Gastrocnemius medialis (tissue), 4 donors: Measurements from ENCODE around the gene RRAGB. TPM values are rescaled to one million over a fixed set of nuclear protein-coding genes. Genes with fewer than 3 reads are reported as not detected.

Experiments
- ATAC-seq, 2 donors: fragments of 150-250 bp; one replicate each; pipeline ENCODE4 v1.9.1; 2016
- DNase-seq, 2 donors: peaks; one replicate each; pipeline ENCODE4 v3.0.0-alpha.2; 2019
- H3K27ac ChIP-seq, 4 donors: fragments of 200-600 bp; sonication (generic); 1 replicate in 1 of 4; 2 replicates in 3 of 4; pipeline ENCODE4 v1.5.1; 2016 to 2018; ENCODE audit warnings: mild to moderate bottlenecking in 2 of 4, moderate library complexity in 1 of 4
- H3K27me3 ChIP-seq, 3 donors: fragments of 200-600 bp; sonication (generic) in 2 of 3; 1 replicate in 1 of 3; 2 replicates in 2 of 3; pipeline versions ENCODE4 v1.5.1 to v1.6.0; 2016 to 2019; ENCODE audit warnings: mild to moderate bottlenecking in 1 of 3, moderate library complexity in 1 of 3
- H3K36me3 ChIP-seq, 2 donors: fragments of 200-600 bp; sonication (generic) in 1 of 2; one replicate each; pipeline ENCODE4 v1.5.1; 2017 to 2018
- H3K4me1 ChIP-seq, 2 donors: fragments of 200-600 bp; sonication (generic) in 1 of 2; one replicate each; pipeline ENCODE4 v1.5.1; 2016 to 2017; ENCODE audit warnings: mild to moderate bottlenecking in 2 of 2
- H3K4me3 ChIP-seq, 4 donors: fragments of 200-600 bp; sonication (generic) in 3 of 4; 1 replicate in 1 of 4; 2 replicates in 3 of 4; pipeline ENCODE4 v1.5.1; 2016 to 2019; ENCODE audit warnings: mild to moderate bottlenecking in 2 of 4
- H3K9me3 ChIP-seq, 3 donors: fragments of 200-600 bp; sonication (generic) in 2 of 3; 1 replicate in 1 of 3; 2 replicates in 2 of 3; pipeline ENCODE4 v1.5.1; 2016 to 2019
- CTCF ChIP-seq, 5 experiments: fragments of 450-650 bp in 3 of 5; fragments of 200-600 bp in 2 of 5; sonication (generic) in 2 of 5; IDR thresholded peaks in 4 of 5; conservative IDR thresholded peaks in 1 of 5; 1 replicate in 4 of 5; 2 replicates in 1 of 5; pipeline ENCODE4 v1.5.1; 2016 to 2019; ENCODE audit warnings: antibody characterized with exemption in 5 of 5, mild to moderate bottlenecking in 3 of 5, moderate library complexity in 3 of 5
- POLR2A ChIP-seq, 2 donors: fragments of 450-650 bp; IDR thresholded peaks; one replicate each; pipeline ENCODE4 v1.6.1; 2017; ENCODE audit warnings: antibody characterized with exemption in 2 of 2, mild to moderate bottlenecking in 2 of 2, moderate library complexity in 2 of 2
- in situ Hi-C, 4 donors: fragments of 200-750 bp; cut with MboI; loops; one replicate each; pipeline versions ENCODE4 v1.15.0 to v1.8.0; 2017; ENCODE audit warnings: low sequenced_read_pairs in 4 of 4
- intact Hi-C: fragments of 100-400 bp; cut with DNase I; formaldehyde crosslinking; loops from one replicate; pipeline ENCODE4 v1.15.1; 2023; ENCODE audit warnings: low total_unique reads
- total RNA-seq, 4 donors: library from RNA; depleted of rRNA; stranded (reverse); fragments of >200 nt; gene quantifications; one replicate each; pipeline versions ENCODE4 v1.1.0 to v1.2.3, GENCODE V29; 2016

Gene RRAGB
- total RNA-seq, 4 donors from 2014 or later = 2.8 to 20.9 (median 7.4) TPM

GRCh38 chrX:55777596-55777995 lies 60.0 kb downstream of the RRAGB start:
- TF ChIP-seq POLR2A (IDR thresholded peaks at IDR 0.05) (no peak), CTCF (IDR thresholded peaks at IDR 0.05 in 4 of 5, conservative IDR thresholded peaks at IDR 0.05 in 1 of 5) (no peak)
- H3K27ac ChIP-seq = no peak overlapping the region
- in situ Hi-C loops (no loop called here), intact Hi-C loops (no loop called here)
- no peaks in the 10 kb centered on the region for H3K27me3 ChIP-seq
- no peaks in the 10 kb centered on the region for H3K9me3 ChIP-seq
- H3K4me1 ChIP-seq = no peaks in the 10 kb centered on the region
- ATAC-seq (no peak), DNase-seq (no peak)
- H3K4me3 ChIP-seq = no peak overlapping the region
- H3K36me3 ChIP-seq = no peaks in the 10 kb centered on the region

- ATAC-seq = no peak
- DNase-seq = no peak
- in situ Hi-C loops = no loop called here
Measured at GRCh38 chrX:55778322-55778721, 60.8 kb downstream of the RRAGB start.

GRCh38 chrX:55783723-55784122 lies 66.2 kb downstream of the RRAGB start:
- no peak for DNase-seq
- no peaks in the 10 kb centered on the region for H3K36me3 ChIP-seq
- in situ Hi-C loops (no loop called here), intact Hi-C loops (no loop called here)
- no peaks in the 10 kb centered on the region for H3K27me3 ChIP-seq
- no peak overlapping the region for H3K27ac ChIP-seq
- H3K9me3 ChIP-seq = no peaks in the 10 kb centered on the region
- no peaks in the 10 kb centered on the region for H3K4me1 ChIP-seq
- no peak for TF ChIP-seq CTCF (IDR thresholded peaks at IDR 0.05 in 4 of 5, conservative IDR thresholded peaks at IDR 0.05 in 1 of 5)
- no peak for TF ChIP-seq POLR2A (IDR thresholded peaks at IDR 0.05)
- ATAC-seq = no peak
- no peak overlapping the region for H3K4me3 ChIP-seq

More at GRCh38 chrX:55778322-55778721, 60.8 kb downstream of the RRAGB start:
- intact Hi-C loops = no loop called here
- no peak overlapping the region for H3K4me3 ChIP-seq
- H3K9me3 ChIP-seq = no peaks in the 10 kb centered on the region
- H3K36me3 ChIP-seq = no peaks in the 10 kb centered on the region
- no peak for TF ChIP-seq CTCF (IDR thresholded peaks at IDR 0.05 in 4 of 5, conservative IDR thresholded peaks at IDR 0.05 in 1 of 5)
- no peak for TF ChIP-seq POLR2A (IDR thresholded peaks at IDR 0.05)
- H3K27me3 ChIP-seq = no peaks in the 10 kb centered on the region
- no peak overlapping the region for H3K27ac ChIP-seq
- no peaks in the 10 kb centered on the region for H3K4me1 ChIP-seq

GRCh38 chrX:55787063-55787462 lies 69.5 kb downstream of the RRAGB start:
- Histone ChIP-seq H3K27me3 (no peaks in the 10 kb centered on the region), H3K9me3 (no peaks in the 10 kb centered on the region), H3K4me3 (no peak overlapping the region), H3K36me3 (no peaks in the 10 kb centered on the region), H3K27ac (no peak overlapping the region), H3K4me1 (no peaks in the 10 kb centered on the region)
- intact Hi-C loops = no loop called here
- DNase-seq = no peak
- in situ Hi-C loops = no loop called here
- no peak for TF ChIP-seq POLR2A (IDR thresholded peaks at IDR 0.05)
- TF ChIP-seq CTCF (IDR thresholded peaks at IDR 0.05 in 4 of 5, conservative IDR thresholded peaks at IDR 0.05 in 1 of 5) = no peak
- ATAC-seq = no peak

GRCh38 chrX:55787727-55788126 lies 70.2 kb downstream of the RRAGB start:
- no peak overlapping the region for H3K4me3 ChIP-seq
- no peaks in the 10 kb centered on the region for H3K9me3 ChIP-seq
- no peaks in the 10 kb centered on the region for H3K36me3 ChIP-seq
- no peak overlapping the region for H3K27ac ChIP-seq
- ATAC-seq (no peak), DNase-seq (no peak)
- intact Hi-C loops (no loop called here), in situ Hi-C loops (no loop called here)
- H3K4me1 ChIP-seq = no peaks in the 10 kb centered on the region
- no peaks in the 10 kb centered on the region for H3K27me3 ChIP-seq
- TF ChIP-seq CTCF (IDR thresholded peaks at IDR 0.05 in 4 of 5, conservative IDR thresholded peaks at IDR 0.05 in 1 of 5) (no peak), POLR2A (IDR thresholded peaks at IDR 0.05) (no peak)
